ENCODE measurements around the gene CFAP20.

CFAP20 gene
- long read RNA-seq, transcript CFAP20-201 (6 exons, 1,354 nt) = major isoform, 298 of 326 reads
- long read RNA-seq, partial matches to known transcripts = 0 of 326 reads
- long read RNA-seq, other reads (novel, unspliced or antisense) = 24 of 326 reads

- peak; percentile 100 for DNase-seq (ENCODE audit: low read depth in 1 of 2, low spot score in 1 of 2)
- Histone ChIP-seq H3K4me3 (replicated peaks; ENCODE audit: insufficient read depth, low read length) (peak within 1 kb of the TSS; percentile 86), H3K27me3 (ENCODE audit: insufficient read depth, poor library complexity, severe bottlenecking) (no peaks in the 10 kb centered on the region), H3K27ac (replicated peaks) (peak within 1 kb of the TSS; percentile 93)
- TF ChIP-seq POLR2AphosphoS5 (IDR thresholded peaks at IDR 0.05; ENCODE audit: low read depth) (peak; percentile 76; the same call in 1 of the 2 replicates), REST (IDR thresholded peaks at IDR 0.05; ENCODE audit: insufficient replicate concordance, low read depth) (no peak), SPI1 (IDR thresholded peaks at IDR 0.05; ENCODE audit: borderline replicate concordance, low read depth) (peak; percentile 86), GABPA (IDR thresholded peaks at IDR 0.05; ENCODE audit: low read depth) (peak; percentile 82)
- TF ChIP-seq, protein P1, sequence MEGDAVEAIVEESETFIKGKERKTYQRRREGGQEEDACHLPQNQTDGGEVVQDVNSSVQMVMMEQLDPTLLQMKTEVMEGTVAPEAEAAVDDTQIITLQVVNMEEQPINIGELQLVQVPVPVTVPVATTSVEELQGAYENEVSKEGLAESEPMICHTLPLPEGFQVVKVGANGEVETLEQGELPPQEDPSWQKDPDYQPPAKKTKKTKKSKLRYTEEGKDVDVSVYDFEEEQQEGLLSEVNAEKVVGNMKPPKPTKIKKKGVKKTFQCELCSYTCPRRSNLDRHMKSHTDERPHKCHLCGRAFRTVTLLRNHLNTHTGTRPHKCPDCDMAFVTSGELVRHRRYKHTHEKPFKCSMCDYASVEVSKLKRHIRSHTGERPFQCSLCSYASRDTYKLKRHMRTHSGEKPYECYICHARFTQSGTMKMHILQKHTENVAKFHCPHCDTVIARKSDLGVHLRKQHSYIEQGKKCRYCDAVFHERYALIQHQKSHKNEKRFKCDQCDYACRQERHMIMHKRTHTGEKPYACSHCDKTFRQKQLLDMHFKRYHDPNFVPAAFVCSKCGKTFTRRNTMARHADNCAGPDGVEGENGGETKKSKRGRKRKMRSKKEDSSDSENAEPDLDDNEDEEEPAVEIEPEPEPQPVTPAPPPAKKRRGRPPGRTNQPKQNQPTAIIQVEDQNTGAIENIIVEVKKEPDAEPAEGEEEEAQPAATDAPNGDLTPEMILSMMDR (IDR thresholded peaks at IDR 0.05; ENCODE audit: insufficient read depth, low read length) = no peak
These were observed at the start of gene CFAP20 for GRCh38 chr16:58129097-58129936. Gene CFAP20 (minus strand): TSS chr16:58129381. CDS start chr16:58129115, 266 bp downstream.

DNA sequence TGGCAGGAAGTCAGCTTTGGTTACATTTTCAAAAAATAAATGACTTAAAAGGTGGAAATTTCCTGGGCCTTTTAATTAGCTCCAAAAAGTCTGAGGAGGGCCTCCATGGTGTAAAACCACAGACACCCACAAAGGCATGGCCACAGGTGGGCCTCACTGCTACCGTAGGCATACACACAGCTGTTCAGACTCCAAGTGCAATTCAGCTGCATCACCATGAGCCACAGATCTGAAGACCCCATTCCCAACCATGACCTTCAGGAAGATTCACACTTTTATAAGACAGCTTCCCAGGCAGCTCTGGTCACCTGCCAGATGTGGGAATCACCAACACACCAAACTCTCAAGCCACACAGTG, 48.2 kb upstream of the CFAP20 start:
- no peak for DNase-seq (ENCODE audit: low read depth in 1 of 2, low spot score in 1 of 2)
- no peak overlapping the region for H3K27ac ChIP-seq (replicated peaks)
- H3K4me3 ChIP-seq (replicated peaks; ENCODE audit: insufficient read depth, low read length) = no peak overlapping the region
- no peaks in the 10 kb centered on the region for H3K27me3 ChIP-seq (ENCODE audit: insufficient read depth, poor library complexity, severe bottlenecking)
- TF ChIP-seq REST (IDR thresholded peaks at IDR 0.05; ENCODE audit: insufficient replicate concordance, low read depth) (no peak), GABPA (IDR thresholded peaks at IDR 0.05; ENCODE audit: low read depth) (no peak)

GRCh38 chr16:58176608-58177352, 47.6 kb upstream of the CFAP20 start:
- TF ChIP-seq REST (IDR thresholded peaks at IDR 0.05; ENCODE audit: insufficient replicate concordance, low read depth) = no peak
- no peak for TF ChIP-seq POLR2AphosphoS5 (IDR thresholded peaks at IDR 0.05; ENCODE audit: low read depth)
- no peak for TF ChIP-seq GABPA (IDR thresholded peaks at IDR 0.05; ENCODE audit: low read depth)
- TF ChIP-seq SPI1 (IDR thresholded peaks at IDR 0.05; ENCODE audit: borderline replicate concordance, low read depth) = no peak
- TF ChIP-seq, protein P1 (IDR thresholded peaks at IDR 0.05; ENCODE audit: insufficient read depth, low read length) = no peak
- Histone ChIP-seq H3K27me3 (ENCODE audit: insufficient read depth, poor library complexity, severe bottlenecking) (no peaks in the 10 kb centered on the region), H3K4me3 (replicated peaks; ENCODE audit: insufficient read depth, low read length) (no peak overlapping the region), H3K27ac (replicated peaks) (no peak overlapping the region)
- DNase-seq (ENCODE audit: low read depth in 1 of 2, low spot score in 1 of 2) = no peak
